ENCODE measurements around the gene SORL1-AS1.

SORL1-AS1 gene

DNA sequence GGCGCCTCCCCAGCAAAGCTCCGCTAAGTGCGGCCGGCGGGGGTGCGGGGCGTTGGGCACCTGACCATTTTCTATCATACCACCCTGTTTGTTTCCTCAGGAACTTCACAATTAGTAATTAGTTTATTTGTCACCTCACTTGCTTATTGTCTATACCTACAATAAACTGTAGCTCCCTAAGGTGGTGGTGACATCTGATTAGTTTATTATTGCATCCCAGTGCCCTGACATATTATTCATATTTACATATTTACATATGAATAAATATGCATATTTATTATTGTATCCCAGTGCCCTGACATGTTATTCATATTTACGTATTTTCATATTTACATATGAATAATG is 25.4 kb downstream of the SORL1-AS1 start (continued):
- TF ChIP-seq E2F4 (IDR thresholded peaks at IDR 0.05; ENCODE audit: low read depth, low read length), result no peak
- TF ChIP-seq LARP7 (IDR thresholded peaks at IDR 0.05), result no peak
- no peak for TF ChIP-seq ZNF622 (IDR thresholded peaks at IDR 0.05)
- TF ChIP-seq CTCF (IDR thresholded peaks at IDR 0.05 in 2 of 3, conservative IDR thresholded peaks at IDR 0.05 in 1 of 3; ENCODE audit: control insufficient read depth in 2 of 3, extremely low read depth in 1 of 3, insufficient read depth in 1 of 3, low read depth in 3 of 3, low read length in 3 of 3), result 0 out of 6 replicates have a peak, but pooled peaks of 1 of the 3 experiments have one; percentile 2
- TF ChIP-seq MAX (IDR thresholded peaks at IDR 0.05; ENCODE audit: low read depth, low read length), result no peak
- TF ChIP-seq PAX5 (IDR thresholded peaks at IDR 0.05; ENCODE audit: borderline replicate concordance, low read depth, low read length), result no peak
- no peak for TF ChIP-seq ZSCAN29 (IDR thresholded peaks at IDR 0.05)
- no peak for TF ChIP-seq MYB (IDR thresholded peaks at IDR 0.05; ENCODE audit: borderline replicate concordance, low read depth, low read length)
- peak; percentile 42; the same call in 1 of the 2 replicates for TF ChIP-seq NRF1 (conservative IDR thresholded peaks at IDR 0.05; ENCODE audit: low read depth, low read length)
- no peak for TF ChIP-seq STAT3 (IDR thresholded peaks at IDR 0.05; ENCODE audit: low read depth, low read length)
- no peak for TF ChIP-seq NFYB (IDR thresholded peaks at IDR 0.05; ENCODE audit: insufficient read depth, low read depth, low read length)
- TF ChIP-seq TCF7 (IDR thresholded peaks at IDR 0.05; ENCODE audit: borderline replicate concordance), result no peak
- TF ChIP-seq, protein P1, sequence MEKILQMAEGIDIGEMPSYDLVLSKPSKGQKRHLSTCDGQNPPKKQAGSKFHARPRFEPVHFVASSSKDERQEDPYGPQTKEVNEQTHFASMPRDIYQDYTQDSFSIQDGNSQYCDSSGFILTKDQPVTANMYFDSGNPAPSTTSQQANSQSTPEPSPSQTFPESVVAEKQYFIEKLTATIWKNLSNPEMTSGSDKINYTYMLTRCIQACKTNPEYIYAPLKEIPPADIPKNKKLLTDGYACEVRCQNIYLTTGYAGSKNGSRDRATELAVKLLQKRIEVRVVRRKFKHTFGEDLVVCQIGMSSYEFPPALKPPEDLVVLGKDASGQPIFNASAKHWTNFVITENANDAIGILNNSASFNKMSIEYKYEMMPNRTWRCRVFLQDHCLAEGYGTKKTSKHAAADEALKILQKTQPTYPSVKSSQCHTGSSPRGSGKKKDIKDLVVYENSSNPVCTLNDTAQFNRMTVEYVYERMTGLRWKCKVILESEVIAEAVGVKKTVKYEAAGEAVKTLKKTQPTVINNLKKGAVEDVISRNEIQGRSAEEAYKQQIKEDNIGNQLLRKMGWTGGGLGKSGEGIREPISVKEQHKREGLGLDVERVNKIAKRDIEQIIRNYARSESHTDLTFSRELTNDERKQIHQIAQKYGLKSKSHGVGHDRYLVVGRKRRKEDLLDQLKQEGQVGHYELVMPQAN (conservative IDR thresholded peaks at IDR 0.05), result no peak
